Stimulated activated naive CD8-positive, alpha-beta T cell treated with anti-CD3 and anti-CD28 coated beads, Interleukin-15, amount 100 ng/mL, for 72 hours (primary cell): ENCODE results near the gene REXO4.

Source experiments
- ATAC-seq: fragments of 150-1000 bp; cut with Tn5 transposase; 2 replicates; pipeline ENCODE4 v1.10.0; 2021; ENCODE audit warnings: mild to moderate bottlenecking, moderate library complexity
- DNase-seq, 2 donors: peaks; one replicate each; pipeline ENCODE4 v3.0.0; 2021 to 2022
- H3K27ac Mint-ChIP-seq, 2 donors: one replicate each; pipeline ENCODE4 v1.8.0; 2022; ENCODE audit warnings: mild to moderate bottlenecking in 2 of 2, mixed read lengths in 2 of 2, moderate library complexity in 2 of 2
- H3K27me3 Mint-ChIP-seq: one replicate; pipeline ENCODE4 v1.8.0; 2022; ENCODE audit warnings: mixed read lengths
- H3K4me1 Mint-ChIP-seq: one replicate; pipeline ENCODE4 v1.8.0; 2022; ENCODE audit warnings: mild to moderate bottlenecking, mixed read lengths
- H3K4me3 Mint-ChIP-seq, 2 donors: one replicate each; pipeline ENCODE4 v1.8.0; 2022; ENCODE audit warnings: mild to moderate bottlenecking in 2 of 2, mixed read lengths in 2 of 2, moderate library complexity in 1 of 2
- H3K9me3 Mint-ChIP-seq, 2 donors: one replicate each; pipeline ENCODE4 v1.8.0; 2022; ENCODE audit warnings: mixed read lengths in 2 of 2

Gene REXO4

GRCh38 chr9:133417541-133418461 lies at the start of gene REXO4:
REXO4 (minus strand) TSS chr9:133418010; CDS start chr9:133417844, 166 bp downstream.
- Mint-ChIP-seq H3K27ac (peak within 1 kb of the TSS; percentile 98 to 99), H3K9me3 (no peaks in the 10 kb centered on the region), H3K4me1 (peaks cover 83% of the 10 kb centered on the region), H3K27me3 (no peaks in the 10 kb centered on the region), H3K4me3 (peak within 1 kb of the TSS; percentile 95 to 96)
- DNase-seq (peak; percentile 90 to 94), ATAC-seq (peak; percentile 89)

- DNase-seq (no peak), ATAC-seq (no peak)
- Mint-ChIP-seq H3K9me3 (no peaks in the 10 kb centered on the region), H3K27me3 (no peaks in the 10 kb centered on the region), H3K27ac (no peak overlapping the region), H3K4me3 (no peak overlapping the region), H3K4me1 (no peaks in the 10 kb centered on the region)
Observed at GRCh38 chr9:133467101-133467500, 49.3 kb upstream of the REXO4 start.

- H3K27me3 Mint-ChIP-seq, result no peaks in the 10 kb centered on the region
- no peak overlapping the region for H3K4me3 Mint-ChIP-seq
- ATAC-seq (no peak), DNase-seq (no peak)
- H3K4me1 Mint-ChIP-seq, result no peaks in the 10 kb centered on the region
- H3K27ac Mint-ChIP-seq, result no peak overlapping the region
- H3K9me3 Mint-ChIP-seq, result no peaks in the 10 kb centered on the region
Observed at GRCh38 chr9:133465984-133466383, 48.2 kb upstream of the REXO4 start.

GRCh38 chr9:133464638-133465037 lies 46.8 kb upstream of the REXO4 start:
- H3K9me3 Mint-ChIP-seq, result no peaks in the 10 kb centered on the region
- DNase-seq, result no peak
- H3K27ac Mint-ChIP-seq, result no peak overlapping the region
- no peak for ATAC-seq
- H3K4me3 Mint-ChIP-seq, result no peak overlapping the region
- no peaks in the 10 kb centered on the region for H3K27me3 Mint-ChIP-seq
- H3K4me1 Mint-ChIP-seq, result peaks cover 11% of the 10 kb centered on the region

GRCh38 chr9:133463864-133464615 lies 46.2 kb upstream of the REXO4 start:
- no peaks in the 10 kb centered on the region for H3K27me3 Mint-ChIP-seq
- ATAC-seq (no peak), DNase-seq (no peak)
- no peak overlapping the region for H3K4me3 Mint-ChIP-seq
- no peak overlapping the region for H3K27ac Mint-ChIP-seq
- no peaks in the 10 kb centered on the region for H3K9me3 Mint-ChIP-seq
- H3K4me1 Mint-ChIP-seq, result peaks cover 17% of the 10 kb centered on the region

GRCh38 chr9:133463234-133463863 lies 45.5 kb upstream of the REXO4 start:
- Mint-ChIP-seq H3K9me3 (no peaks in the 10 kb centered on the region), H3K27ac (peak overlapping the region in 1 of 2 donors; percentile 43), H3K4me1 (peaks cover 17% of the 10 kb centered on the region), H3K4me3 (no peak overlapping the region), H3K27me3 (no peaks in the 10 kb centered on the region)
- DNase-seq (no peak), ATAC-seq (no peak)

- no peak overlapping the region for H3K27ac Mint-ChIP-seq
- H3K4me1 Mint-ChIP-seq, result peaks cover 17% of the 10 kb centered on the region
- no peaks in the 10 kb centered on the region for H3K27me3 Mint-ChIP-seq
- no peak for DNase-seq
- no peak overlapping the region for H3K4me3 Mint-ChIP-seq
- no peak for ATAC-seq
- H3K9me3 Mint-ChIP-seq, result no peaks in the 10 kb centered on the region
Observed at GRCh38 chr9:133461975-133462374, 44.2 kb upstream of the REXO4 start.

- no peaks in the 10 kb centered on the region for H3K9me3 Mint-ChIP-seq
Observed at GRCh38 chr9:133460405-133461175, 42.8 kb upstream of the REXO4 start.

GRCh38 chr9:133459476-133460404 lies 41.9 kb upstream of the REXO4 start, which contains the start of gene CACFD1:
CACFD1 (plus strand) TSS chr9:133459978; CDS start chr9:133460067, 89 bp downstream.
- Mint-ChIP-seq H3K4me1 (peaks cover 17% of the 10 kb centered on the region), H3K4me3 (peak within 1 kb of the TSS; percentile 92 to 96), H3K9me3 (no peaks in the 10 kb centered on the region), H3K27ac (peak within 1 kb of the TSS; percentile 90 to 100), H3K27me3 (no peaks in the 10 kb centered on the region)
- ATAC-seq, result peak; percentile 90
- peak; percentile 88 to 91 for DNase-seq

More at GRCh38 chr9:133460405-133461175, 42.8 kb upstream of the REXO4 start:
- DNase-seq, result peak; percentile 20 to 40
- Mint-ChIP-seq H3K27me3 (no peaks in the 10 kb centered on the region), H3K27ac (peak overlapping the region in 1 of 2 donors; percentile 40), H3K4me1 (peaks cover 17% of the 10 kb centered on the region), H3K4me3 (peak overlapping the region; percentile 69 to 73)
- peak; percentile 6 for ATAC-seq

- H3K4me1 Mint-ChIP-seq, result peaks cover 17% of the 10 kb centered on the region
- H3K27ac Mint-ChIP-seq, result no peak overlapping the region
Observed at GRCh38 chr9:133458643-133459312, 41.0 kb upstream of the REXO4 start.

GRCh38 chr9:133457748-133458147 lies 39.9 kb upstream of the REXO4 start:
- H3K4me1 Mint-ChIP-seq, result peaks cover 17% of the 10 kb centered on the region
- no peak overlapping the region for H3K27ac Mint-ChIP-seq
- no peak for ATAC-seq
- no peak for DNase-seq
- no peaks in the 10 kb centered on the region for H3K27me3 Mint-ChIP-seq
- no peaks in the 10 kb centered on the region for H3K9me3 Mint-ChIP-seq
- H3K4me3 Mint-ChIP-seq, result no peak overlapping the region

More at GRCh38 chr9:133458643-133459312, 41.0 kb upstream of the REXO4 start:
- ATAC-seq, result no peak
- Mint-ChIP-seq H3K9me3 (no peaks in the 10 kb centered on the region), H3K4me3 (peak overlapping the region; percentile 92 to 96), H3K27me3 (no peaks in the 10 kb centered on the region)
- no peak for DNase-seq

- H3K4me3 Mint-ChIP-seq, result no peak overlapping the region
- H3K27me3 Mint-ChIP-seq, result no peaks in the 10 kb centered on the region
- ATAC-seq (no peak), DNase-seq (no peak)
- H3K9me3 Mint-ChIP-seq, result no peaks in the 10 kb centered on the region
- H3K4me1 Mint-ChIP-seq, result peaks cover 17% of the 10 kb centered on the region
- no peak overlapping the region for H3K27ac Mint-ChIP-seq
Observed at GRCh38 chr9:133457233-133457632, 39.4 kb upstream of the REXO4 start.

- ATAC-seq (no peak), DNase-seq (no peak)
- H3K9me3 Mint-ChIP-seq, result no peaks in the 10 kb centered on the region
- peaks cover 17% of the 10 kb centered on the region for H3K4me1 Mint-ChIP-seq
- H3K27ac Mint-ChIP-seq, result no peak overlapping the region
- H3K27me3 Mint-ChIP-seq, result no peaks in the 10 kb centered on the region
- no peak overlapping the region for H3K4me3 Mint-ChIP-seq
Observed at GRCh38 chr9:133456409-133456808, 38.6 kb upstream of the REXO4 start.
